Panc1 (cell line): Measurements from ENCODE around the gene SUSD2.

Experiments used
- CTCF ChIP-seq: fragments of 450-650 bp; IDR thresholded peaks from 2 replicates; pipeline ENCODE4 v1.5.1; 2017; ENCODE audit warnings: mild to moderate bottlenecking
- POLR2AphosphoS5 ChIP-seq: IDR thresholded peaks from 2 replicates; pipeline ENCODE4 v1.6.1; 2012; ENCODE audit warnings: mild to moderate bottlenecking, low read depth, low read length, moderate library complexity
- REST ChIP-seq, 2 experiments: IDR thresholded peaks; 2 replicates each; pipeline ENCODE4 v1.6.1; 2011 to 2012; ENCODE audit warnings: low read depth in 2 of 2, control low read depth in 1 of 2, low read length in 1 of 2, mild to moderate bottlenecking in 1 of 2, moderate library complexity in 1 of 2; ENCODE audit not compliant: insufficient read depth in 1 of 2

GRCh38 chr22:24189249-24190158, 8.2 kb downstream of the SUSD2 start:
- TF ChIP-seq REST (IDR thresholded peaks at IDR 0.05; ENCODE audit: insufficient read depth in 1 of 2, low read depth in 2 of 2, low read length in 1 of 2) = no peak
- TF ChIP-seq CTCF = peak; percentile 88
- no peak for TF ChIP-seq POLR2AphosphoS5
